WTC11 (cell line): ENCODE results near the gene GPR137B. TPM values are rescaled to one million over a fixed set of nuclear protein-coding genes. Genes with fewer than 3 reads are reported as not detected.

Experiments used
- ATAC-seq: fragments of 200-7000 bp; cut with Tn5 transposase; 2 replicates; pipeline ENCODE4 v1.10.0; 2021; ENCODE audit warnings: mild to moderate bottlenecking, moderate library complexity
- CTCF ChIA-PET: fragments of 300-600 bp; sonication (Branson Sonifier 250); formaldehyde crosslinking; loops from one replicate; lab custom pipeline; 2021; ENCODE audit warnings: antibody characterized with exemption; lab: Charles Lee
- POLR2A ChIA-PET: fragments of 350-600 bp; sonication (Branson Sonifier 250); formaldehyde crosslinking; loops from one replicate; lab custom pipeline; 2021; ENCODE audit warnings: antibody characterized with exemption; lab: Charles Lee
- DNase-seq: peaks from one replicate; pipeline ENCODE4 v3.0.0; 2021; ENCODE audit warnings: low spot score
- H3K27ac Mint-ChIP-seq: 2 replicates; pipeline ENCODE4 v1.8.0; 2021; ENCODE audit warnings: mixed read lengths
- H3K27me3 Mint-ChIP-seq: 2 replicates; pipeline ENCODE4 v1.8.0; 2021; ENCODE audit warnings: low read depth, mild to moderate bottlenecking, moderate library complexity, mixed read lengths
- H3K36me3 Mint-ChIP-seq: 2 replicates; pipeline ENCODE4 v1.8.0; 2021; ENCODE audit warnings: mixed read lengths
- H3K4me1 Mint-ChIP-seq: 2 replicates; pipeline ENCODE4 v1.8.0; 2022; ENCODE audit warnings: mixed read lengths
- H3K4me3 Mint-ChIP-seq: 2 replicates; pipeline ENCODE4 v1.8.0; 2021; ENCODE audit warnings: mild to moderate bottlenecking, moderate library complexity, mixed read lengths
- H3K9me3 Mint-ChIP-seq: 2 replicates; pipeline ENCODE4 v1.8.0; 2021; ENCODE audit warnings: mixed read lengths
- CBFB ChIP-seq: sonication (generic); formaldehyde crosslinking; IDR thresholded peaks from 2 replicates; pipeline ENCODE4 v1.8.1; 2022; ENCODE audit warnings: mild to moderate bottlenecking, low read depth, missing genetic modification reagents
- FOXJ3 ChIP-seq: sonication (generic); formaldehyde crosslinking; IDR thresholded peaks from 2 replicates; pipeline ENCODE4 v1.9.0; 2021; ENCODE audit warnings: missing genetic modification reagents, mild to moderate bottlenecking, borderline replicate concordance
- FOXK1 ChIP-seq: sonication (generic); formaldehyde crosslinking; IDR thresholded peaks from 2 replicates; pipeline ENCODE4 v1.8.0; 2022; ENCODE audit warnings: mild to moderate bottlenecking, moderate library complexity, missing genetic modification reagents
- IRF2 ChIP-seq: sonication (generic); formaldehyde crosslinking; IDR thresholded peaks from 2 replicates; pipeline ENCODE4 v1.8.0; 2022; ENCODE audit warnings: low read depth, missing genetic modification reagents, borderline replicate concordance
- MXD4 ChIP-seq: fragments of 250-450 bp; sonication (Bioruptor Pico); IDR thresholded peaks from 2 replicates; pipeline ENCODE4 v1.8.0; 2021; ENCODE audit warnings: mild to moderate bottlenecking, moderate library complexity, borderline replicate concordance
- NR3C1 ChIP-seq: sonication (generic); formaldehyde crosslinking; conservative IDR thresholded peaks from 2 replicates; pipeline ENCODE4 v1.8.1; 2023; ENCODE audit warnings: low read depth, mild to moderate bottlenecking, missing genetic modification reagents
- RORB ChIP-seq: fragments of 250-450 bp; sonication (Bioruptor Pico); IDR thresholded peaks from 2 replicates; pipeline ENCODE4 v1.9.0; 2021; ENCODE audit warnings: mild to moderate bottlenecking
- SMAD3 ChIP-seq: sonication (generic); formaldehyde crosslinking; IDR thresholded peaks from 2 replicates; pipeline ENCODE4 v1.8.0; 2022; ENCODE audit warnings: missing genetic modification reagents, mild to moderate bottlenecking, borderline replicate concordance
- TEAD4 ChIP-seq: sonication (generic); formaldehyde crosslinking; IDR thresholded peaks from 2 replicates; pipeline ENCODE4 v1.8.0; 2022; ENCODE audit warnings: mild to moderate bottlenecking, missing genetic modification reagents
- ZNF138 ChIP-seq: sonication (generic); formaldehyde crosslinking; conservative IDR thresholded peaks from 2 replicates; pipeline ENCODE4 v1.8.1; 2022; ENCODE audit warnings: mild to moderate bottlenecking, moderate library complexity, missing genetic modification reagents
- ZNF232 ChIP-seq: sonication (generic); formaldehyde crosslinking; IDR thresholded peaks from 2 replicates; pipeline ENCODE4 v1.8.0; 2022; ENCODE audit warnings: mild to moderate bottlenecking, missing genetic modification reagents
- ZNF317 ChIP-seq: sonication (generic); formaldehyde crosslinking; IDR thresholded peaks from 2 replicates; pipeline ENCODE4 v1.8.1; 2023; ENCODE audit warnings: low read depth, mild to moderate bottlenecking, moderate library complexity, missing genetic modification reagents, borderline replicate concordance
- total RNA-seq: library from RNA; stranded (reverse); gene quantifications from 3 replicates; pipeline ENCODE4 v1.2.3, GENCODE V29; 2021
- TF ChIP-seq, protein P1 (sequence below): sonication (generic); formaldehyde crosslinking; IDR thresholded peaks from 2 replicates; pipeline ENCODE4 v1.8.0; 2022; ENCODE audit warnings: mild to moderate bottlenecking, missing genetic modification reagents
- TF ChIP-seq, protein P2 (sequence below): fragments of 250-450 bp; sonication (Bioruptor Pico); IDR thresholded peaks from 2 replicates; pipeline ENCODE4 v1.9.0; 2021; ENCODE audit warnings: mild to moderate bottlenecking
- TF ChIP-seq, protein P3 (sequence below): sonication (generic); formaldehyde crosslinking; IDR thresholded peaks from 2 replicates; pipeline ENCODE4 v1.8.1; 2023; ENCODE audit warnings: mild to moderate bottlenecking, missing genetic modification reagents
- TF ChIP-seq, protein P4 (sequence below): sonication (generic); formaldehyde crosslinking; IDR thresholded peaks from 2 replicates; pipeline ENCODE4 v1.8.1; 2023; ENCODE audit warnings: mild to moderate bottlenecking, moderate library complexity, missing genetic modification reagents

The GPR137B gene
- total RNA-seq, 1 experiment from 2014 or later = 6.3 TPM

DNA sequence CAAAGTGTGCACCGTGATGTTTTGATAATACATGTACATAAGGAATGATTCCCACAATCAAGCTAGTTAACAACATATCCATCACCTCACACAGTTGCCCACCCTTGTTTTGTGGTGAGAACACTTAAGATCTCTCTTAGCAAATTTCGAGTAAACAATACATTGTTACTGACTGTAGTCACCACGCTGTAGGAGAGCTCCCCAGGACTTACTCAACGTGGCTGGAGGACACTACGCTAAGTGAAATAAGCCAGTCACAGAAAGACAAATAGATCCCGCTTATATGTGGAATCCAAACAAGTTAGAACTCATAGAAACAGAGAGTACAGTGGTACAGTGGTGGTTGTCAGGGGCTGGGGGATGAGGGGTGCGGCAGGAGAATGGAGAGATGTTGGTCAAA is 24.8 kb downstream of the GPR137B start:
- no peak overlapping the region for H3K4me3 Mint-ChIP-seq
- peaks cover 3% of the 10 kb centered on the region for H3K4me1 Mint-ChIP-seq
- DNase-seq (no peak), ATAC-seq (no peak)
- TF ChIP-seq IRF2 (CRISPR knock-in tag) (no peak), NR3C1 (CRISPR knock-in tag) (no peak), ZNF317 (CRISPR knock-in tag) (no peak), TEAD4 (no peak), CBFB (no peak), MXD4 (CRISPR knock-in tag) (no peak), FOXK1 (CRISPR knock-in tag) (no peak)
- TF ChIP-seq, protein P1, sequence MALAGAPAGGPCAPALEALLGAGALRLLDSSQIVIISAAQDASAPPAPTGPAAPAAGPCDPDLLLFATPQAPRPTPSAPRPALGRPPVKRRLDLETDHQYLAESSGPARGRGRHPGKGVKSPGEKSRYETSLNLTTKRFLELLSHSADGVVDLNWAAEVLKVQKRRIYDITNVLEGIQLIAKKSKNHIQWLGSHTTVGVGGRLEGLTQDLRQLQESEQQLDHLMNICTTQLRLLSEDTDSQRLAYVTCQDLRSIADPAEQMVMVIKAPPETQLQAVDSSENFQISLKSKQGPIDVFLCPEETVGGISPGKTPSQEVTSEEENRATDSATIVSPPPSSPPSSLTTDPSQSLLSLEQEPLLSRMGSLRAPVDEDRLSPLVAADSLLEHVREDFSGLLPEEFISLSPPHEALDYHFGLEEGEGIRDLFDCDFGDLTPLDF (CRISPR knock-in tag) = no peak
- TF ChIP-seq, protein P2, sequence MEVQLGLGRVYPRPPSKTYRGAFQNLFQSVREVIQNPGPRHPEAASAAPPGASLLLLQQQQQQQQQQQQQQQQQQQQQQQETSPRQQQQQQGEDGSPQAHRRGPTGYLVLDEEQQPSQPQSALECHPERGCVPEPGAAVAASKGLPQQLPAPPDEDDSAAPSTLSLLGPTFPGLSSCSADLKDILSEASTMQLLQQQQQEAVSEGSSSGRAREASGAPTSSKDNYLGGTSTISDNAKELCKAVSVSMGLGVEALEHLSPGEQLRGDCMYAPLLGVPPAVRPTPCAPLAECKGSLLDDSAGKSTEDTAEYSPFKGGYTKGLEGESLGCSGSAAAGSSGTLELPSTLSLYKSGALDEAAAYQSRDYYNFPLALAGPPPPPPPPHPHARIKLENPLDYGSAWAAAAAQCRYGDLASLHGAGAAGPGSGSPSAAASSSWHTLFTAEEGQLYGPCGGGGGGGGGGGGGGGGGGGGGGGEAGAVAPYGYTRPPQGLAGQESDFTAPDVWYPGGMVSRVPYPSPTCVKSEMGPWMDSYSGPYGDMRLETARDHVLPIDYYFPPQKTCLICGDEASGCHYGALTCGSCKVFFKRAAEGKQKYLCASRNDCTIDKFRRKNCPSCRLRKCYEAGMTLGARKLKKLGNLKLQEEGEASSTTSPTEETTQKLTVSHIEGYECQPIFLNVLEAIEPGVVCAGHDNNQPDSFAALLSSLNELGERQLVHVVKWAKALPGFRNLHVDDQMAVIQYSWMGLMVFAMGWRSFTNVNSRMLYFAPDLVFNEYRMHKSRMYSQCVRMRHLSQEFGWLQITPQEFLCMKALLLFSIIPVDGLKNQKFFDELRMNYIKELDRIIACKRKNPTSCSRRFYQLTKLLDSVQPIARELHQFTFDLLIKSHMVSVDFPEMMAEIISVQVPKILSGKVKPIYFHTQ (CRISPR knock-in tag) = no peak
- peaks cover 15% of the 10 kb centered on the region for H3K9me3 Mint-ChIP-seq
- H3K27me3 Mint-ChIP-seq = peaks cover under 1% of the 10 kb centered on the region; the same call in 1 of the 2 replicates
- ChIA-PET POLR2A (no interaction called here), CTCF (no interaction called here)
- no peak overlapping the region for H3K27ac Mint-ChIP-seq
- H3K36me3 Mint-ChIP-seq = peaks cover 20% of the 10 kb centered on the region

DNA sequence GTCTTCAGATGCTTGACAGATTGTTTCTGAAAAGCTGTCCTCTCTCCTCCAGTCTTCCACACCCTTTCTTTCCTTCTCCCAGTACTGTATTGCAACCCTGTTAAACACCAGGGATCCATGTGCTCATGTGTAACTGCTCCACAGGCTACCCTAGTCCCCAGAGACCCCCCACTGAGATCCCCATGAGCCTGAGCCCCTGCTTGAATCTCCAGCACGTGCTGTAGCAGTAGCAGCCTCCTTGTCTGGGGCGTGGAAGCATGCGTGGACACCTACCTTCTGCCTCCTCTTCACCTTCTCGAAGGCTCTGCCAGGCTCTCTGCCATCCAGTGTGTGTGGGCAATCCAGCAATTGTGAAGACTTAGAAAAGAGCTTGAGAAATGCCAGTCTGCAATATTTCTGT is 25.2 kb downstream of the GPR137B start:
- no peak for ATAC-seq
- CTCF ChIA-PET = interaction anchor here (0.9 kb wide), 1 partner anchor 176 kb away, joined by 5 read pairs; no protein-coding TSS in a partner anchor
- peaks cover 16% of the 10 kb centered on the region for H3K36me3 Mint-ChIP-seq
- no peak overlapping the region for H3K4me3 Mint-ChIP-seq
- H3K4me1 Mint-ChIP-seq = peaks cover 3% of the 10 kb centered on the region
- no peaks in the 10 kb centered on the region; the same call in 1 of the 2 replicates for H3K27me3 Mint-ChIP-seq
- no peak overlapping the region for H3K27ac Mint-ChIP-seq
- POLR2A ChIA-PET = no interaction called here
- TF ChIP-seq FOXJ3 (CRISPR knock-in tag) = no peak
- TF ChIP-seq SMAD3 (CRISPR knock-in tag) = no peak
- no peak for TF ChIP-seq RORB (CRISPR knock-in tag)
- no peak for TF ChIP-seq ZNF138 (CRISPR knock-in tag)
- no peak for TF ChIP-seq IRF2 (CRISPR knock-in tag)
- TF ChIP-seq, protein P3, sequence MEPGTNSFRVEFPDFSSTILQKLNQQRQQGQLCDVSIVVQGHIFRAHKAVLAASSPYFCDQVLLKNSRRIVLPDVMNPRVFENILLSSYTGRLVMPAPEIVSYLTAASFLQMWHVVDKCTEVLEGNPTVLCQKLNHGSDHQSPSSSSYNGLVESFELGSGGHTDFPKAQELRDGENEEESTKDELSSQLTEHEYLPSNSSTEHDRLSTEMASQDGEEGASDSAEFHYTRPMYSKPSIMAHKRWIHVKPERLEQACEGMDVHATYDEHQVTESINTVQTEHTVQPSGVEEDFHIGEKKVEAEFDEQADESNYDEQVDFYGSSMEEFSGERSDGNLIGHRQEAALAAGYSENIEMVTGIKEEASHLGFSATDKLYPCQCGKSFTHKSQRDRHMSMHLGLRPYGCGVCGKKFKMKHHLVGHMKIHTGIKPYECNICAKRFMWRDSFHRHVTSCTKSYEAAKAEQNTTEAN (CRISPR knock-in tag) = no peak
- TF ChIP-seq ZNF232 = no peak
- TF ChIP-seq, protein P4, sequence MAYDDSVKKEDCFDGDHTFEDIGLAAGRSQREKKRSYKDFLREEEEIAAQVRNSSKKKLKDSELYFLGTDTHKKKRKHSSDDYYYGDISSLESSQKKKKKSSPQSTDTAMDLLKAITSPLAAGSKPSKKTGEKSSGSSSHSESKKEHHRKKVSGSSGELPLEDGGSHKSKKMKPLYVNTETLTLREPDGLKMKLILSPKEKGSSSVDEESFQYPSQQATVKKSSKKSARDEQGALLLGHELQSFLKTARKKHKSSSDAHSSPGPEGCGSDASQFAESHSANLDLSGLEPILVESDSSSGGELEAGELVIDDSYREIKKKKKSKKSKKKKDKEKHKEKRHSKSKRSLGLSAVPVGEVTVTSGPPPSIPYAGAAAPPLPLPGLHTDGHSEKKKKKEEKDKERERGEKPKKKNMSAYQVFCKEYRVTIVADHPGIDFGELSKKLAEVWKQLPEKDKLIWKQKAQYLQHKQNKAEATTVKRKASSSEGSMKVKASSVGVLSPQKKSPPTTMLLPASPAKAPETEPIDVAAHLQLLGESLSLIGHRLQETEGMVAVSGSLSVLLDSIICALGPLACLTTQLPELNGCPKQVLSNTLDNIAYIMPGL (CRISPR knock-in tag) = no peak
- no peak for DNase-seq
- peaks cover 11% of the 10 kb centered on the region; the same call in 1 of the 2 replicates for H3K9me3 Mint-ChIP-seq
